Fibroblast of lung (primary cell): ENCODE measurements around the gene NDST1.

Experiments used
- CTCF ChIP-seq, 2 donors: IDR thresholded peaks in 1 of 2; conservative IDR thresholded peaks in 1 of 2; 1 replicate in 1 of 2; 2 replicates in 1 of 2; pipeline ENCODE4 v1.5.1; 2011 to 2012; ENCODE audit warnings: low read length in 2 of 2, control low read depth in 1 of 2, inconsistent platforms in 1 of 2, low read depth in 1 of 2, mild to moderate bottlenecking in 1 of 2
- EZH2 ChIP-seq: IDR thresholded peaks from 2 replicates; pipeline ENCODE4 v1.5.1; 2012; ENCODE audit warnings: low read length, control low read depth, mild to moderate bottlenecking; ENCODE audit errors: missing control alignments

GRCh38 chr5:150460781-150461180, 47.1 kb upstream of the NDST1 start:
- TF ChIP-seq CTCF (conservative IDR thresholded peaks at IDR 0.05 in 1 of 2, IDR thresholded peaks at IDR 0.05 in 1 of 2; ENCODE audit: low read depth in 1 of 2, low read length in 2 of 2), result no peak
- TF ChIP-seq EZH2, result no peak
